NCI-H1694 treated with DMSO at 0.1 percent for 48 hours (cell line): Measurements from ENCODE around the gene IGSF6.
"Not testable (repeated sequence)": the region's sequence is repeated elsewhere in the genome, so short reads cannot be mapped to it uniquely, and the experiment has no call there.

ENCODE experiments used
- DNase-seq: peaks from one replicate; lab custom pipeline; 2025; lab: John Stamatoyannopoulos, UW

The IGSF6 gene

DNA sequence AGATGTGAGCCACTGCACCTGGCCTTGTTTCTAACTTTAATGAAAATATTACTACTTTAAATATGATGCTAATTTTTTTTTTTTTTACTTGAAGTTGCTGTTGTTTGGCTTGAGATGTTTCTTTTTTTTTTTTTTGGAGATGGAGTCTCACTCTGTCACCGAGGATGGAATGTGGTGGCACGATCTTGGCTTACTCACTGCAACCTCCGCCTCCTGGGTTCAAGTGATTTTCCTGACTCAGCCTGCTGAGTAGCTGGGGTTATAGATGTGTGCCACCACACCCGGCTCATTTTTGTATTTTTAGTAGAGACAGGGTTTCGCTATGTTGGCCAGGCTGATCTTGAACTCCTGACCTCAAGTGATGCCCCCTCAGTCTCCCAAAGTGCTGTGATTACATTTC is 23.6 kb downstream of the IGSF6 start:
- DNase-seq: no peak

DNA sequence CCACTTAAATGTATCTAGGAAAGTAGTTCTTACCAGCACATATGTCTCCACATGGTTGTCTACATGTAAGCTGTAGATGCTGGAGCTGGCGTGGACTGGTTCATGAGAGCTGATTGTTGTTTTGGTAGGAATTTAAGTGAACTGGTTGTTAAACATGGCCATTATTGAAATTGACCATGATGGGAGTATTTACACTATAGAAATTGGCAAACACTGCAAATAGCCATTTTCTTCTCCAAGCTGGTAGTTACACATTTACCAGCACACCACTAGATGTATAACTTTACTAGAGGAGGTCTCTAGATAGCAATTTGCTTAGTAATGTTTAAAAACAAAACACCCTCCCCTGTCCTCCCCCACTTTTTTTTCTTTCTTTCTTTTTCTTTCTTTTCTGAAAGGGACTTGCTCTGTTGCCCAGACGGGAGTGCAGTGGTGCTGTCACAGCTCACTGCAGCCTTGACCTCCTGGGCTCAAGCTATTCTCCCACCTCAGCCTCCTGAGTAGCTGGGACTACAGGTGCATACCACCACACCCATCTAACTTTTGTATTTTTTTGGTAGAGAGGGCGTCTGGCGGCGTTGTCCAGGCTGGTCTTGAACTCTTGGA is 24.2 kb downstream of the IGSF6 start:
- DNase-seq: no peak

DNA sequence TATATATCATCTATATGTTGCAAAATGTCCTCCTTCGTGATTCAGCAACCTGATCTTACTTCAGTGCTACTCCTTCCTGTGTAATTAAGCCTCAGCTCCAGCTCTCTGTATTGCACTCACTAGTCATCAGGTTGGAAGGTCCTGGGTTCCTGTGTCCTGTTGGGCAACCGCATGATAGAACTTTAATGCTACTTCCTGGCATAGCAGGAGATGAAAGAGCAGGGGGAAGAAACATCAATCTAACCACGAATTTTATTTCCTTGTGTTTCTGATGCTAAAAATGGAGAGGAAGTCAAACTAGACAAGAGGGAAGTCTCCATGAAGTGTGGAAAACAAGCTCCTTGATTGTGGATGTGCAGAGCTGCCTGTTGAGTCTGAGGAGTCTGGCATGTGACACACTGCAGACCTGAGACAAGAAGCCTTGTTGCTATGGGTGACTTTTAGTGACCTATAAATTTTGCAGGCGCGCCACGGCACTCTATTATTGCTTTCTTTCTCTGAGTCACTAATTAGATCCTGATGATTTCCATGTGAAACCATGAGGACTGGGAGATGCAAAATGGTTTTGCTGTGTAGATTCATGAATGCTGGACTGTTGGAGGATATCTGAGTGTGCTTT is 25.6 kb downstream of the IGSF6 start:
- DNase-seq: no peak

DNA sequence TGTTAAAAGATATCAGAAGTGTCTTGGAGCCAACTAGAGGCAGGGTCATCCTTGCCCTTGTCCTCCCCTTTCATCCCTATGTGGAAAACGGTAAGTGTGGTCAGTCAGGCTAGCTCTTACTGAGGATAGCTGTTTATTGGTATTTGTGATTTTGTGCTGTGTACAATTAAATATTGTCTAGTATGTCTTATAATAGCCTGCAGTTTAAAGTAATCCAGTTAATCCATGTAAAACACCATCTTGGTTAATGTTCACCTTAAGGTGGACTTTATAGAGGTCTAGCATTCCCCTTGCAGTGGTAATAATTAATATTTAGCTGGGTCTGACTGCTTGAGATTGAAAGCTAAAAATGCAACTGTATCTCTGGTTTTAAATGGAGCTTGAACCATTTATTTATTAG is 27.4 kb downstream of the IGSF6 start:
- no peak for DNase-seq

DNA sequence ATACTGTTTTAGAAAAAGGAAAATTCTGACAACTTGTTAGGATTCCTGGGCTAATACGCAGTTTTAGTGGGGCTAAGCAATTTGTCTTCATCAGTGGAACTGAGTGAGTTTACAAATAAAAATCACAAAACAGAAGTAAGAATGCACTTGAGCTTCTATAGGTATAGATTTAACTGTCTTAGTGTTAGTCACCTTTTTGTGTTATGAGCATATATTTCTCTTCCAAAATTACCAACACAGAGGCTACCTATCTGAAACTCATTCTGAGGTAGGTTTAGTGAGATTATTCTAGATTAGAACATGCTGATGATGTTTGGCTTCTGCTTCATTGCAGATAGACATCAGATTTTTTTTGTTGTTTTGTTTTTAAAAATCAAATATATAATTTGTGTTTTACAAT is 29.9 kb downstream of the IGSF6 start:
- no peak for DNase-seq

DNA sequence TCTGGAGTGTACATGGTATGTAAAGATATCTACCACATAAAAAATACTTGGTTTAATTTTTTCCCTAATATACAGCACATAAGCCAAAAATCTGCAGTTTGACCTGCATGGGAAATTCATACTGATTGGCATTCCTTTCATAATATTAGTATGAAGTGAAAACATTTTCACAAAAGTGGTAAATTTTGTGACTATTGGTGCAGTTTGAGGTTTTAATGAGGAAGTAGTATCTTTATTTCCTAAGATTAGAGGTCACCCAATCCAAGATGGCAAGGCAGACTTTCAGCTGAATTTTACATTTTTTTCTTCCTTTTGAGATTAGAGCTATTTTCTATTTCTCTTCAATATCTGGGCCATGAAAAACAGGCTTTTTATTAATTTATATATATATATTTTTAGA is 31.8 kb downstream of the IGSF6 start:
- no peak for DNase-seq

DNA sequence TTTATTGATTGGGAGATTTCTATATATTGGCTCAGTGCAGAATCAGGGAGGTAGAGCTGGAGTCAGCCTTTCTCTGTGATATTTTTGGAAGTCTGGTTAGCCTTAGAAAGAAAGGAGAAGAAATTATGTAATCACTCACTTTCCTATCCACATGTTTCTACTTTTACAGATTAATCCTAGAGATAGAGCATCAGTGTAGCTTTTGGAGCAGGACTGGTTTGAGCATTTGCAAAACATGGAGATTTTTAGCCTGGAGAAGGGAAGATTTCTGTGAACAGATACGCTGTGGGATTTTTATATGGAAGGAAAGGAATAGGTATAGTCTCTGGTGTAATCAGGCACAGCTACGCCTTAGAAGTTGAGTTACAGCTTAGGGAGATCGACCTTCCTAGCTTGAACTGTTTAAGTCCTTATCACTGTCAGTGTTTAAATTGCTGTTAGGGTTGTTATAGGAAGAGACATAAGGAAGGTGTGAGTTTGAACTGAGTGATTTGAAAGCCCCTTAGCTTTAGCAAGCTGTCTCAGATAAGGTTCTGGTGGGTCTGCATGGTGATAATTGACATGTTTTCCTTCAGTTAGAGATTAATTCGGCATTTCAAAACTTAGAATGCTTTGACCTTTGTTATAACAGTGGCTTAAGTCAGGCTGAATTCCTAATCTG is 32.5 kb downstream of the IGSF6 start:
- no peak for DNase-seq

DNA sequence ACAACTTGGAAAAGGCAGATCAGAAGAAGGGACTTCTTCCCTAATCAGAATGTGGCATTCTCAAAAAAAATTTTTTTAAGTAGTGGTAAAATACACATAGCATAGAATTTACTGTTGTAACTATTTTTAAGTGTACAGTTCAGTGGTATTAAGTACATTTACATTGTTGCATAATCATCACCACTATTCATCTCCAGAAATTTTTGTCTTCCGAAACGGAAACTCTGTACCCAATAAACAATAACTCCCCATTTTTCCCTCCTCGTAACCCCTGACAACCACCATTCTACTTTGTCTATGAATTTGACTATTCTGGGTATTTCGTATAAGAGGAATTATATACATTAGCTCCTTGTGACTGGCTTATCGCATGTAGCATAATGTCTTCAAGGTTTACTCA is 34.1 kb downstream of the IGSF6 start:
- no peak for DNase-seq

DNA sequence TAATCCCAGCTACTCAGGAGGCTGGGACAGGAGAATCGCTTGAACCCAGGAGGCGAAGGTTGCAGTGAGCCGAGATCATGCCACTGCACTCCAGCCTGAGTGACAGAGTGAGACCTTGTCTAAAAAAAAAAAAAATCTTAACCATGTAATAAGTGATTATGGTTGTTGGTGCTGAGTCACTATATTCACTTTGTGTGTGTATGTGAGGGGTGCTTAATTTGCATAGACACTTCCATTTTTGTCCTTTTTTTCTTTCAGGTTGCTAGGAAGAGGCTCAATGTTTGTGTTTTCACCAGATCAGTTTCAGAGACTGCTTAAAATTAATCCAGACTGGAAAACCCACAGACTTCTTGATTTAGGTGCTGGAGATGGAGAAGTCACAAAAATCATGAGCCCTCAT is 34.8 kb downstream of the IGSF6 start:
- no peak for DNase-seq

DNA sequence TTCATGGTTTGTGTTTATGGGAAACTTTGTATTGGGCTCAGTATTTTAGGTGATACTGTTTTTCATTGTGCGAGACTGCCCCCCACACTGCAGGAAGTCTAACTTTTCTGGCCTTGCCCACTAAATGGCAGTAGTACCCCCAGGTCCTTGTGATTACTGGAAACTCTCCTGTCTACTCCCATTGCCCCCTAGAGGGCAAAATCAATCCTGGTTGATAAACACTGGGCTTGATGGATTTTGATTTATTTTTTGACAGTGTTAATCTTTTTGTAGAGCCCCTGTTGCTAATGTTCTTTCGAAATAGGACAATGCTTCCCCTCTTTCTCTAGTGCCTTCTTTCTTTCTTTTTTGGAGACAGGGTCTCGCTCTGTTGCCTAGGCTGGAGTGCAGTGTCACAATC is 37.5 kb downstream of the IGSF6 start:
- no peak for DNase-seq

DNA sequence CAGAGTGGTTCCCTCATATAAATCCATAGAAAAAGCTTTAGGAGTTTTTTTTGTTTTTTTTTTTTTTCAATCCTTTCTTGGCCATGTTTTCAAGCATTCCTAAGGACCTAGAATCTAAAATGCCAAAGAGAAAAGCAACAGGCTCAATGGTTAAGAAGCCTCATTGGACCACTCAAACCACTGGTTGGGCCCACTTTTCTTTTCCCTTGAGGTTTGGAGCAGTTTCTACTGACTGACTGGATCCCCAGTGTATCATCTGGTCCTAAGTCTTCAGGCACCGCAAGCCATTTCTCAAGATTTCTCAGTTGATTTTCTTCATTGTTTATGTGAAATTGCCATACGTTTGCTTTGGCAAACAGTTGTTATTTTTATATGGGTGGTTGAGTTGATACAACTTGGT is 38.6 kb downstream of the IGSF6 start:
- no peak for DNase-seq

DNA sequence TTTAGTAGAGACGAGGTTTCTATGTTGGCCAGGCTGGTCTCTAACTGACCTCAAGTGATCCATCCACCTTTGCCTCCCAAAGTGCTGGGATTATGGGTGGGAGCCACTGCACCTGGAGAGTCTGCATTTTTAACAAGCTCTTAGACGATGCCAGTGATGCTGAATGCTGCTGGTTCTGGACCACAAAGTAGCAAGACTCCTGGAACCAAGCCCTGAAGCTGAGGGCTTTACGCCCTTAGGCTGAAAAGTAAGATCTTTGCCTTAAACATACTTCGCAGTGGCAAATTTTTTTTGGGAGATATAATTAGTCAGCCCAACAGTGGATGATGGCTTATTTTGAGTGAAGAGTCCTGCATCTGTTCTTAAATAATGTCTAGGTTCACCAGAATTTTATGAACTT is 39.0 kb downstream of the IGSF6 start:
- no peak for DNase-seq

DNA sequence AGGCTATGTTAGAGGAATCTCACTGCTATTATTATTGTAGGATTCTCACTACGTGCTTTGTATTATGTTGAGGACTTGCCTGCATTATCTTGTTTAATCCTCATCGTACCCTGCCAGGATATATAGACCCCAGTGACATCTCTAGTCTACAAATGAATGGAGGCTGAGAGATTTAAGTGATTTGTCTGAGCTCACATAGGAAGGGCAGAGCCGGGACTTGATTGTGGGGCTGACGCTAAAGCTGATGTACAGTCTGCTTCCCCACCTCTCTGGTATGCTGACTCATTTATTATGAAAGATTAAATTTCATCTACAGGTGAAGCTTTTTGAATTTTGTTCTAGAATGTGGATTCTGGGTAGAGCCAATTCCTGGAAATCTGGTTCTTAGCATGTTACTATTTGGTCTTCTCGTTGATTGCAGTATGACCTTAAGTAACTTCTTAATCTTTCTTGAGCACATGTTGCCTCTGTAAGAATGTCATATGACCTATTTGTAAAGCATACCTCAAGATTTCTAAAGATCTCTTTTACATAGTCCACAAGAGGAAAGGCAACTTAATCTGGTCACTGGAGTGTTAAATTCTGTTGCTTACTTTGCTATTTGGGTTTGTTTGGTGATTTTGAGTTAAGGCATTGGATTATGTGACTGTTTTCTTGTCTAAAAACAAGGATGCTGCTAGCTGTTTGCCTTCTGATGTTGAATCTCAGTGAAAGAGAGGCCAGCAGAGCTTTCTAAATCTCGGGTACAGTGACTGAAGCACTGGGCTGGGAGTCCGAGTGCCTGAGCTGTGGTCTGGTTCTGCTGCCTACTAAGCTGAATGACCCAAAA is 40.6 kb downstream of the IGSF6 start:
- no peak for DNase-seq

DNA sequence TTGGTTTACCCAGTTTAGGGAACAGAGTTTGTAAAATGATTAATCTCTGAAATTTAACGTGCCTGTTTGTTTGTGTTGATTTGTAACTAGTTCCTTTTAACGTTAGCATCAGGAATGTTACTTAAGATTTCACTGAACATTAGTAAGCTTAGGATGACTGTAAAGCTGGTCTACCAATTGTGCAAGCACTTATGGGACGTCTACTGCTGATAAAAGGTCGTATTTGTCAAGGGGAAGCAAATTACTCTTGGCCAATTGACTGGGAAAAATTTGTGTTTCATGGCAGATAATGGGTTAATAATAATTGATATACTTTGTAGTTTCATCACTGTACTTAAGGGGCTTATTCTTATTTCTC is 41.2 kb downstream of the IGSF6 start:
- DNase-seq: no peak

DNA sequence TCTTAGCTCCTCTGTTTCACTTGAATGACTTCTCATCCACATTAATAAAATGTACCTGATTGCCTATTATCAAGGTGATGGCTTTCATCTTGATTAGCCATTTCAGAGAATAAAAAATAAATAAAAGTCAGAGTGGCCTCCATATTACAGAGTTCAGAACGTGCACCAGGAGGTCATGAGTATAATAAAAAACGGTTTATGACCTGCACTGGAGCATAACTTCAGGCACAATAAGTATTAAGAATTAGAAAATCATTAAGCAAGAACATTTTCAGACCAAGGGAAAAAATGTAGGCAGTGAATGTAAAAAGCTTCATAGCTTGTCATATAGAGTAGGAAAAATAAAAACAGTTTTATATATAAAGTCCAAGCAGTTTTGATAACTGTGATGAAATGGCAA is 41.6 kb downstream of the IGSF6 start:
- DNase-seq: no peak

DNA sequence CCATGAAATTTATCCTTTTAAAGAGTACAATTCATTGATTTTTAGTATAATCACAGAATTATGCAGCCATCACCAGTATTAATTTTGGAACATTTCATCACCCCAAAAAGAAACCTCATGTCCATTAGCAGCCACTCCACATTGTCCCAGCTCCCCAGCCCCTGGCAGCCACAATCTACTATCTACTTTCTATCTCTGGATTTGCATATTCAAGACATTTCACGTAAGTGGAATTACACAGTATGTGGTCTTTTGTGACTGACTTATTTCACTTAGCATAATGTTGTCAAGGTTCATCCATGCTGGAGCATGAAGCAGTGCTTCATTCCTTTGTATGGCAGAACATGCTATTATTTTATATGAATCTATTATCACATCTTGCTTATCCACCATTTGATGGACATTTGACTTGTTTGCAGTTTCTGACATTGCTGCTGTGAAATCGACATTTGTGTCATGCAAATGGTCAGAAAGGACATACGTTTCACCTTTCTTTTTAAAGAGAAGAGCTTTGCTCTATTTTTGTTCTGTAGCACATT is 42.3 kb downstream of the IGSF6 start:
- no peak for DNase-seq

DNA sequence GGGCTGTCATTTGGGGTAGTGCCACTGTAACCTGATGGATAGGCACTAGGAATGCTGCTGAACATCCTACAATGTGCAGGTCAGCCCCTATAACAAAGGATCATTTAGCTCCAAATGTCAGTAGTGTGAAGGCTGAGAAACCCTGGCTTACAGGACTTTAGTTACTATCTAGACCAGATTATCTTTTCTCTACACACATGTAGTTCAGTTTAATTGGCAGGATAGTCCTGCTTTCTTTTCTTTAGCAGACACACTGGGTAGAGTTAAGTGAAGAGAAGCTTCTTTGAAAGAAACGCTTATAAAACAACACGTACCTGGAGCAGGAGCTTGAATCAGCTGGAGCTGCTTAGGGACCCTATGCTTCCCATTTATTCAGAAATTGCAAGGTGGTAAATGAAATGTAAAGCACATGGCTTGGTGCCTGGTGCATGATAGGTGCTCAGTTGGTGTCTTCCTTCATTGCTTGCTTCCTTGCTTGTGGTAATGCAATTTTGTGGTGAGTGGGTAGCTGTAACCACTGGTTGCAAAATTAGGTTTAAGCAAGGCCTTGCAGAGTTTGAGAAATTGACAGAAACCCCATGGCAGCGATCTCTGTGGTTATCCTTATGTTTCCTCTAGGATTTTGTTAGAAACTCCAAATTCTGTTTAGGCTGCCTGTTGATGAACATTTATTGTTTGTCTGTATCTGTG is 43.6 kb downstream of the IGSF6 start:
- no peak for DNase-seq

DNA sequence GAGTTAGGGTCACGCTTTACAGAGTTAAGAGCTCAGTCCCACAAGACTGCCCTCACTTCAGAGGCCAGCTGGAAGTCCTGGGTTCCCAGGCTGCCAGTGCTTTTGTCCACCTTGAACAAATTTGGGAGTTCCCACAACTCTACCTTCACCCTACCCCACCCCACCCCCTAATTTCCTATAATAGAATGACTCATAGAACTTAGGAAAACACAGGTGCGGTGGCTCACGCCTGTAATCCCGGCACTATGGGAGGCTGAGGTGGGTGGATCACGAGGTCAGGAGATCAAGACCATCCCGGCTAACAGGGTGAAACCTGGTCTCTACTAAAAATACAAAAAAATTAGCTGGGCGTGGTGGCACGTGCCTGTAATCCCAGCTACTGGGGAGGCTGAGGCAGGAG is 46.6 kb downstream of the IGSF6 start:
- not testable (repeated sequence) for DNase-seq

DNA sequence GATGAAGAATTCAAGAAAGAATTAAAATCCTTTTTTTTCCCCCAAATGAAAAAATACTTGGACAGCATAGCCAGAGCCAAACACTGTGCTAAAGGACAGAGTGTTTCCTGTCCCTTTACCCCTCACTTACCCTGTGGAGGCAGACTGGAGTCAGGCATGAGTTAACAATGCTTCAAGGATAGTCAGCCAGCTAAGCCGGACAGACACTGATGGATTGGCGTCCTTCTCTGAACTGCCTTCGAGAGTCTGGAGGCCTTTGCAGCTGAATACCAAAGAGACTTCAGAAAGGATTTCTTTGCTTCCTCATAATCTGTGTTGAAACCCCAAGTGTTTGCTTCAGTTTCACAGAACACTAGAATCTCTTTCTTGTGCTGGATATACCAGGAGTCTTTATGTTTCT is 48.5 kb downstream of the IGSF6 start:
- DNase-seq: no peak

DNA sequence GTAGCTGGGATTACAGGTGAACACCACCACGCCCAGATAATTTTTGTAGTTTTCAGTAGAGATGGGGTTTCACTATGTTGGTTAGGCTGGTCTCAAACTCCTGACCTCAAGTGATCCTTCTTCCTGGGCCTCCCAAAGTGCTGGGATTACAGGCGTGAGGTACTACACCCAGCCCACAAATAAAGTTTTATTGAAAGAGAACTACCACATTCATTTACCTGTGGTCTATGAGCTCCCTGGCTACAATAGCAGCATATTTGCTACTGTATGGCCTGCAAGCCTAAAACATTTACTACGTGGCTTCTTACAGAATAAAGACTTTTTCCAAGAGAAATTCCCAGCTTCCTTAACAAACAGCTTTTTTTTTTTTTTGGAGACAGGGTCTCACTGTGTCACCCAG is 49.6 kb downstream of the IGSF6 start:
- DNase-seq: no peak

DNA sequence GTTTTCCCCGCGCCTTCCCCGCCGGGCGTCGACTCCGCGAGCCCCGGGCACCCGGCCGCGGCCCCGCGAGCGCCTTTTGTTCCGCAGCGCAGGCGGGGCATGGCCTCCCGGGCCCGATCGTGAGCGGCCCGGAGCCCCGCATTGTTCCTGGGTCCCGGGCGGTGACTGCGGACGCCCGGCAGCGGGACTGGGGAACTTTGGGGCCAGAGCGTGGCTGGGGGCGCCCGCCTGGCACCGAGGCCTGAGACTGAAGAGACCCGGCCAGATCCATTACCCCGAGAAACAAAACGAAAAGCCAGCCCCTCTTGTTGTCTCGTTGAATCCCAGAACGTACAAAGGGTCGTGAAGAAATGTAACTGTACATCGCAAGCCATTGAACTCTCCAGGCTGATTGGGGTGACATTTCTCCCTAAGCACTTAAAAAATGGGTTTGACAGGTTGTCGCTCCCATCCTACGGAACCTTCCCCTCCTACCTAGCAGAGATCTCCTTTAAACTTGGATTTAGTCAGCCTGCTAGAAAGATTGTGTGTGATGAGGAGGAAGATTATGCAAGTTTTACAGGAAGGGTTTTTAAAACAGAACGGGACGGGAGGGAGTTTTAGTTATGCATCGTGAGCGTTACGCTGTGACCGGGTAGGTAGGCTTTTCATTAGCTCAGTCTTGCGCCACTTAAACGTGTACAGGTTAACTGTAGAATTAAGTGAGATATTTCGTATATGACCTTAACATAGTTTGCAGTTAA is 52.2 kb downstream of the IGSF6 start:
- DNase-seq: no peak
